Esophagus squamous epithelium (tissue), 5 donors: ENCODE data around the gene SYT9. TPM values are rescaled to one million over a fixed set of nuclear protein-coding genes. Genes with fewer than 3 reads are reported as not detected.
"Not testable (repeated sequence)": the region's sequence is repeated elsewhere in the genome, so short reads cannot be mapped to it uniquely, and the experiment has no call there.

Experiments
- DNase-seq: peaks from one replicate; lab custom pipeline; 2025; lab: John Stamatoyannopoulos, UW
- H3K27ac ChIP-seq, 4 donors: fragments of 200-600 bp; sonication (generic); one replicate each; pipeline ENCODE4 v1.5.1; 2016 to 2019; ENCODE audit warnings: mild to moderate bottlenecking in 1 of 4
- H3K27me3 ChIP-seq, 4 donors: fragments of 200-600 bp; sonication (generic); 1 replicate in 3 of 4; 2 replicates in 1 of 4; pipeline versions ENCODE4 v1.5.1 to v1.6.0; 2017 to 2021; ENCODE audit warnings: antibody characterized with exemption in 1 of 4
- H3K36me3 ChIP-seq, 3 donors: fragments of 200-600 bp; sonication (generic); one replicate each; pipeline ENCODE4 v1.5.1; 2016 to 2019
- H3K4me1 ChIP-seq, 3 donors: fragments of 200-600 bp; sonication (generic); one replicate each; pipeline ENCODE4 v1.5.1; 2017 to 2019
- H3K4me3 ChIP-seq, 4 donors: fragments of 200-600 bp; sonication (generic); 1 replicate in 3 of 4; 2 replicates in 1 of 4; pipeline ENCODE4 v1.5.1; 2016 to 2019; ENCODE audit warnings: mild to moderate bottlenecking in 2 of 4, moderate library complexity in 1 of 4
- H3K9me3 ChIP-seq, 3 donors: fragments of 200-600 bp; sonication (generic); one replicate each; pipeline ENCODE4 v1.5.1; 2016 to 2019
- CTCF ChIP-seq, 6 experiments: fragments of 450-650 bp in 4 of 6; fragments of 200-600 bp in 2 of 6; sonication (generic) in 2 of 6; IDR thresholded peaks; one replicate each; pipeline ENCODE4 v1.5.1; 2016 to 2019; ENCODE audit warnings: antibody characterized with exemption in 6 of 6, mild to moderate bottlenecking in 4 of 6, moderate library complexity in 4 of 6
- POLR2A ChIP-seq, 4 donors: fragments of 450-650 bp; IDR thresholded peaks; one replicate each; pipeline ENCODE4 v1.6.1; 2017; ENCODE audit warnings: antibody characterized with exemption in 4 of 4, mild to moderate bottlenecking in 4 of 4, moderate library complexity in 3 of 4
- WGBS, 2 donors: methylation state at CpG; one replicate each; pipeline ENCODE4 v1.1.5; 2018; 5-methylcytosine and 5-hydroxymethylcytosine counted together
- intact Hi-C: fragments of 100-400 bp; cut with DNase I; formaldehyde crosslinking; loops from one replicate; pipeline ENCODE4 v1.15.0; 2022
- total RNA-seq, 4 donors: library from RNA; depleted of rRNA; stranded (reverse); fragments of >200 nt; gene quantifications; one replicate each; pipeline ENCODE4 v1.1.0, GENCODE V29; 2016
- donor health status: DM: yes; HTN: yes; CAD: no.

The SYT9 gene
- total RNA-seq, 4 donors from 2014 or later, result 0.19 TPM; not detected in 3

DNA sequence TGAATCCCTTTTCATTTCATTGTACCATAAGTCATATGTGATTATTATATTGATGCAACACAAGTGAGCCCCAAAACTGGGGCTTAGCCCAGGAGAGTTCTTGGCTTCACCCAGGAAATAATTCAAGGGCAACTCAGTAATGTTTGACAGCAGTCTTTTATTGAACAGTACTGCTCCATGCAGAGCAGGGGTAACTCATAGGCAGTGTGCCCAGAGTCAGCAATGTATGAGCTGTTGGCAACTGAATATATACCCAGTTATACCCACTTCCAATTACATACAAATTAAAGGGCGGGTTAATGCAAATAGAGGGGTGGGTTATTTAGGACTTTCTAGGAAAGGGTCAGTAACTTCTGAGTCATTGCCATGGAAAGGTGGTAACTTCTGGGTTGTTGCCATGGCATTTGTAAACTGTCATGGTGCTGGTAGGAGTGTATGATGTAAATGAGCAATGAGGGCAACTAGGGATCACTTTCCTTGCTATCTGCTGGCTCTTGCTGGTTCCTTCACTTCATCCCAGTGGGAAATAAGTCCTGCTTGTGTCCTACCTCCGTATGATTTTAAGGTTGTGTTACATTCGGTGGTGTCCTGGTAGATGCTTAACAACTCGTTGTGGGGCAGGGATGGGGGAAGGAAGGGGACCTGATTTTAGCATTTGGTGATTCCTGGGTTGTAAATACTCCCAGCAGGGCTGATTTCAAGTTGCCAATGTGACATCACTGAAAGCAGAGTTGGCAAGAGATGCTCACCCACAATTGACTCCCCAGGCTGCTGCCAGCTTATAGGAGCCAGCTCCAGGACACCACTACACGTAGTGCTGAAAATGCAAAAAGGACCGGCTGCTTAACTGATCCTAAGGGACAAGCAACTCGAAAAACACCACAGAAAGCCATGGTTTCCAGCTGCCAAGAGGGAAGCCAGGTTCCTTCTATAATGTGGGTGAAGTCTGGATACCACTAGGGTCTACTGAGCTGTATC is 70.1 kb downstream of the SYT9 start:
- Histone ChIP-seq H3K27ac (no peak overlapping the region), H3K4me3 (no peak overlapping the region), H3K4me1 (no peaks in the 10 kb centered on the region), H3K36me3 (no peaks in the 10 kb centered on the region), H3K27me3 (peaks cover 0 to 5% (median 0%) of the 10 kb centered on the region in 4 donors), H3K9me3 (no peaks in the 10 kb centered on the region)
- intact Hi-C loops, result no loop called here
- DNase-seq, result no peak
- no peak for TF ChIP-seq POLR2A (IDR thresholded peaks at IDR 0.05)
- no peak for TF ChIP-seq CTCF (IDR thresholded peaks at IDR 0.05)
- WGBS, 2 donors, result 54 to 61% methylated on average over 5 to 6 of the region's 7 CpGs

- DNase-seq, result no peak
- Histone ChIP-seq H3K9me3 (no peaks in the 10 kb centered on the region), H3K27ac (no peak overlapping the region), H3K36me3 (no peaks in the 10 kb centered on the region), H3K4me1 (no peaks in the 10 kb centered on the region), H3K4me3 (no peak overlapping the region), H3K27me3 (no peaks in the 10 kb centered on the region)
- TF ChIP-seq CTCF (IDR thresholded peaks at IDR 0.05), result no peak
- TF ChIP-seq POLR2A (IDR thresholded peaks at IDR 0.05), result no peak
- WGBS, 2 donors, result 50 to 71% methylated on average over 1 of the region's 1 CpG
- intact Hi-C loops, result no loop called here
Measured at GRCh38 chr11:7332451-7332850, 80.7 kb downstream of the SYT9 start.

GRCh38 chr11:7332962-7333361 is 81.3 kb downstream of the SYT9 start:
- 70 to 88% methylated on average over 2 of the region's 2 CpGs for WGBS, 2 donors
- Histone ChIP-seq H3K27ac (no peak overlapping the region), H3K36me3 (no peaks in the 10 kb centered on the region), H3K9me3 (no peaks in the 10 kb centered on the region), H3K27me3 (no peaks in the 10 kb centered on the region), H3K4me1 (no peaks in the 10 kb centered on the region), H3K4me3 (no peak overlapping the region)
- no peak for TF ChIP-seq CTCF (IDR thresholded peaks at IDR 0.05)
- DNase-seq, result no peak
- intact Hi-C loops, result no loop called here

DNA sequence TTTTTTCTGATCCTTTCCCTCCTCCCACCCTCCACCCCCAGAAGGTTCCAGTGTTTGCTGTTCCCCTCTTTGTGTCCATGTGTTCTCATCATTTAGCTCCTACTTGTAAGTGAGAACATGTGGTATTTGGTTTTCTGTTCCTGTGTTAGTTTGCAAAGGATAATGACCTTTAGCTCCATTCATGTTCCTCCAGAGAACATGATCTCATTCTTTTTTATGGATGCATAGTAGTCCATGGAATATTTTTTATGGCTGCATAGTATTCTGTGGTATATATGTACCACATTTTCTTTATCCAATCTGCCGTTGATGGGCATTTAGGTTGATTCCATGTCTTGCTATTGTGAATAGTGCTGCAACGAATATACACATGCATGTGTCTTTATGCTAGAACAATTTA is 83.7 kb downstream of the SYT9 start:
- H3K4me3 ChIP-seq, result not testable (repeated sequence)

GRCh38 chr11:7341551-7341950 is 89.8 kb downstream of the SYT9 start:
- no peaks in the 10 kb centered on the region for H3K9me3 ChIP-seq
- no peak for DNase-seq
- no peak overlapping the region for H3K27ac ChIP-seq
- TF ChIP-seq POLR2A (IDR thresholded peaks at IDR 0.05) (no peak), CTCF (IDR thresholded peaks at IDR 0.05) (no peak)
- H3K4me3 ChIP-seq, result no peak overlapping the region
- no peaks in the 10 kb centered on the region for H3K36me3 ChIP-seq
- intact Hi-C loops, result no loop called here
- H3K27me3 ChIP-seq, result peaks cover 0 to 4% (median 0%) of the 10 kb centered on the region in 4 donors
- 46 to 61% methylated on average over 2 of the region's 2 CpGs for WGBS, 2 donors
- no peaks in the 10 kb centered on the region for H3K4me1 ChIP-seq

More for the DNA sequence above, 83.7 kb downstream of the SYT9 start:
- 62 to 63% methylated on average over 2 of the region's 2 CpGs for WGBS, 2 donors
- H3K36me3 ChIP-seq, H3K27me3 ChIP-seq, H3K27ac ChIP-seq, intact Hi-C loops, H3K4me1 ChIP-seq, DNase-seq, H3K9me3 ChIP-seq: not testable (repeated sequence)
